Chondrocyte (in vitro differentiated cells): Measurements from ENCODE around the gene FBXL16. TPM values are rescaled to one million over a fixed set of nuclear protein-coding genes. Genes with fewer than 3 reads are reported as not detected.
A peak's percentile ranks its signal among the peaks of the same experiment; 100 is the strongest.

ENCODE experiments used
- DNase-seq: peaks from one replicate; pipeline ENCODE4 v3.0.0; 2021; ENCODE audit warnings: mixed read lengths, low spot score
- H3K27ac Mint-ChIP-seq: one replicate; pipeline ENCODE4 v1.8.0; 2021; ENCODE audit warnings: mild to moderate bottlenecking, moderate library complexity, mixed read lengths; ENCODE audit not compliant: unreplicated experiment
- H3K27me3 Mint-ChIP-seq: 2 replicates; pipeline ENCODE4 v1.8.0; 2021; ENCODE audit warnings: low read depth, mixed read lengths
- H3K36me3 Mint-ChIP-seq: 2 replicates; pipeline ENCODE4 v1.8.0; 2021; ENCODE audit warnings: low read depth, mixed read lengths
- H3K4me1 Mint-ChIP-seq: 2 replicates; pipeline ENCODE4 v1.8.0; 2021; ENCODE audit warnings: low read depth, mild to moderate bottlenecking, mixed read lengths
- H3K4me3 Mint-ChIP-seq: one replicate; pipeline ENCODE4 v1.8.0; 2021; ENCODE audit warnings: mild to moderate bottlenecking, moderate library complexity, mixed read lengths; ENCODE audit not compliant: unreplicated experiment
- H3K9me3 Mint-ChIP-seq: 2 replicates; pipeline ENCODE4 v1.8.0; 2021; ENCODE audit warnings: low read depth, mixed read lengths
- CTCF ChIP-seq: fragments of 200-600 bp; sonication (generic); IDR thresholded peaks from 2 replicates; pipeline ENCODE4 v1.5.0; 2021; ENCODE audit warnings: antibody characterized with exemption, mild to moderate bottlenecking, moderate library complexity
- total RNA-seq: library from RNA; stranded (reverse); gene quantifications from 3 replicates; pipeline ENCODE4 v1.2.1, GENCODE V29; 2021

The FBXL16 gene
- total RNA-seq, 1 donor from 2014 or later: 0.87 TPM

GRCh38 chr16:679814-680624, 25.6 kb downstream of the FBXL16 start, which contains the start of gene STUB1:
STUB1 (plus strand) TSS chr16:680410; CDS start chr16:680526, 116 bp downstream.
- Mint-ChIP-seq H3K36me3 (peaks cover 8% of the 10 kb centered on the region), H3K27ac (peak within 1 kb of the TSS; percentile 94), H3K4me1 (peaks cover 37% of the 10 kb centered on the region), H3K9me3 (no peaks in the 10 kb centered on the region), H3K27me3 (no peaks in the 10 kb centered on the region), H3K4me3 (peak within 1 kb of the TSS; percentile 76)
- DNase-seq: no peak
- TF ChIP-seq CTCF: no peak

DNA sequence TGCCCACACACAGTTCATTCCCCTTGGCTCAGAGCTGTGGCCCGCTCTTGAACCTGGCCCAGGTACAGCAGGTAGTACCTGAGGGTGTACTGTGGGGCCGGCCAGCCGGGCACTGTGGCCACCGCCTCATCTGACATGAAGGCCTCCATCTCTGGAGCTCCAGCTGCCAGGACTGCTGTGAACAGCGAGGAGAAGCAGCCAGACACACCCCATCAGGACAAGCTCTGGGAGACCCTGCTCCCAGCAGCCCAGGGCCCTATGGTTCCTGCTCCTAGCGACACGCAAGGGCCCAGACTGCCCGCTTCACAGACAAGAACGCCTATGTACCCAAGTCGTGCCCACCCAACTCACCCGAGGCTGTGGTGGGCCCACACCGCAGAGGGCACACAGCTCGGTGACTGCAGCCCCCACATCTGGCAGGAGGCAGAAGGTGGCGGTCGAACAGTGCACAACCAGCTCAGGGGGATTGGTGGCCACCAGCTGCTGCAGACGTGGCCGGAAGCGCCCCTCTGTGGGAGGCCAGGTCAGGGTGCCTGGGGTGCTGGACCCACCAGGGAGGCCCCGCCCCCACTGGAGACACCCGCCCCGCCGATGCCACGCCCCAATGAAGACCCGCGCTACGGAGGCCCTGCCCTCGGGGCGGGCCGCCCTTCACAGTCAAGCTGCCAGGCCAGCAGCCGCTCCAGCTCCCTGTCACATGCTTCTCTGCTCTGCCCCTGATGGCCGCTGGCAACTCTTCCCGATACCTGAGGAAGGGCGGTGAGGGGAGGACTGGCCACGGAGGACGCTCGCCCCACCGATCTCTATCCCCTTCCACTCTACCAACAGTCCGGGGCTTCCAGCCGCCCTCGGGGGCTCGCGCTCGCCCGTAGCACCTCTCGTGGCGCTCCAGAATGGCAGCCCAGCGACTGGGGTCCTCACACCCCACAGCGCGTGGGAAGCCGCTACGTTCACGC, 26.5 kb downstream of the FBXL16 start:
- H3K4me1 Mint-ChIP-seq: peaks cover 41% of the 10 kb centered on the region
- peak overlapping the region; percentile 93 for H3K27ac Mint-ChIP-seq
- no peak for TF ChIP-seq CTCF
- no peak for DNase-seq
- no peaks in the 10 kb centered on the region for H3K9me3 Mint-ChIP-seq
- H3K4me3 Mint-ChIP-seq: peak overlapping the region; percentile 76
- no peaks in the 10 kb centered on the region for H3K27me3 Mint-ChIP-seq
- H3K36me3 Mint-ChIP-seq: peaks cover 8% of the 10 kb centered on the region

- Mint-ChIP-seq H3K27me3 (no peaks in the 10 kb centered on the region), H3K36me3 (peaks cover 8% of the 10 kb centered on the region), H3K27ac (no peak overlapping the region), H3K4me1 (peaks cover 38% of the 10 kb centered on the region), H3K9me3 (no peaks in the 10 kb centered on the region), H3K4me3 (no peak overlapping the region)
- DNase-seq: no peak
- TF ChIP-seq CTCF: no peak
These were observed 27.3 kb downstream of the FBXL16 start for GRCh38 chr16:678209-678857.

DNA sequence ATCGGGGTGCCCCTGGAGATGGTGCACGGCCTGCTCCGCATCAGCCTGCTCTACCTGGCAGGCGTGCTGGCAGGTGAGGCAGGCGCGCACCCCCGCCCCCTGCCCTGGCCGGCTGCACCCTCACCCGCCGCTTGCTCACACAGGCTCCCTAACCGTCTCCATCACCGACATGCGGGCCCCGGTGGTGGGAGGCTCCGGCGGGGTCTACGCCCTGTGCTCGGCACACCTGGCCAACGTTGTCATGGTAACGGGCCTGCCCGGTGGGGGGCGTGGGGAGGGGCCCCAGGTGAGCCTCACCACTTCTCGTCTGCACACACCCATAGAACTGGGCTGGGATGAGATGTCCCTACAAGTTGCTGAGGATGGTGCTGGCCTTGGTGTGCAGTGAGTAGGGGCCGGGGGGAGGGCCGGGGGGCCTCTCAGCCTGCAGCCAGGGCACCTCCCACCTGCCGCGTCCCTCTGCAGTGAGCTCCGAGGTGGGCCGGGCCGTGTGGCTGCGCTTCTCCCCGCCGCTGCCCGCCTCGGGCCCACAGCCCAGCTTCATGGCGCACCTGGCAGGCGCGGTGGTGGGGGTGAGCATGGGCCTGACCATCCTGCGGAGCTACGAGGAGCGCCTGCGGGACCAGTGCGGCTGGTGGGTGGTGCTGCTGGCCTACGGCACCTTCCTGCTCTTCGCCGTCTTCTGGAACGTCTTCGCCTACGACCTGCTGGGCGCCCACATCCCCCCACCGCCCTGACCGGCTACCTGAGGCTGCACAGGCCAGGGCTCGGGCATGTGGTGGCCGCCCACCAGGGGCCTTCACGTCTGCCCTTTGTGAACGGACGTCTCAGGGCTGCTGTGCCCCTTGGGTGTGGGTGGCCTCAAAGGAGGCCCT, 28.0 kb downstream of the FBXL16 start:
- Mint-ChIP-seq H3K27me3 (no peaks in the 10 kb centered on the region), H3K4me1 (peaks cover 30% of the 10 kb centered on the region), H3K36me3 (peaks cover 10% of the 10 kb centered on the region), H3K4me3 (no peak overlapping the region), H3K9me3 (no peaks in the 10 kb centered on the region), H3K27ac (no peak overlapping the region)
- no peak for TF ChIP-seq CTCF
- DNase-seq: no peak
